Embryonic facial prominence (tissue), 1 donor: Measurements from ENCODE around the gene SMAP2.
"Not testable (repeated sequence)": the region's sequence is repeated elsewhere in the genome, so short reads cannot be mapped to it uniquely, and the experiment has no call there.

Source experiments
- DNase-seq: peaks from one replicate; pipeline ENCODE4 v3.0.0-alpha.2; 2016; ENCODE audit errors: extremely low spot score

The SMAP2 gene

GRCh38 chr1:40372658-40373322 is 737 bp upstream of the SMAP2 start:
- no peak for DNase-seq

DNA sequence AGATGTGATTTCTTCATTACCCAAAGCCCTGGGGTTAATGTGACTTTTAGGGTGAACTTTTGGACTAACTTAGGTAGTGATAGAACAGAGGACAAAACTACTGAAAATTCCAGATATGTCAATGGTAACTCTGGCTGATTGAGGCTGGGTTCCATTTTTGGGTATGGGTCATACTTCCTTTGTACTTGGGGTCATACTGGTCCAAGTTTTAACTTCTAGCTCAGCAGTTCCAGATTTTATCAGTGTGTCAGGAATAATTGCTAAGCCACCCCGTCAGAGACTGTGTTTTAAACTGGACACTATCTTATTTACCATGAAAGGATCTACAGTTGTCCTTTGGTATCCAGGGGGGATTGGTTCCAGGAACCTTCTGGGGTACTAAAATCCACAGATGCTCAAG is 4.0 kb downstream of the SMAP2 start:
- DNase-seq = no peak

DNA sequence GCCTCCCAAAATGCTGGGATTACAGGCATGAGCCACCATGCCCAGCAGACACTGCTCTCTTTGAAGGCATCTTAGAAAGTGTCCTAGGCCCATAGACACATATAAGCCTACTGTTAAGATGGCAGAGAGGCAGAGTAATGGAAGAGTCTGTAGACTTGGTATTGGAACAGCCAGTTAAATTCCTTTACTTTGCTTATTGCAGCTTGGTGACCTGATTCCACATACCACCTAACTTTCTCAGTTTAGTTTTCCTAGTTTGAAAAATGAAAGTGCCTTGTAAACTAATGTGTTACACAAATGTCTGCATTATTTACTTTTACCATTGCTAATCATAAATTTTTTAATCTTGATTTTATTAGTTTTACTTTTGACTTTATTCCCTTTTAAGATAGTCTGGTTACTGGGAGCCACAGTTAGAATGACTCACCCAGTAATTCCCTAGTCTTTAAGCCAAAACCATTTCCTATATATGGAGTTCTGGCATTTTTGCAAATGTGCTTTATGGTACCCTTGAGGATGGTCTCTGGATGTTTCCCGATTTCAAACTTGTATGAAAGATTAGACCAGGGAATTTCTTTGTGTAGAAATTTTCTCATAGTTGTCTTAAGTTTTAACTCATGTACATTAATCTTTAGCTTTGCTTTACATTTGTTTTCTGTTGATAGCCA is 6.4 kb downstream of the SMAP2 start:
- DNase-seq = no peak

DNA sequence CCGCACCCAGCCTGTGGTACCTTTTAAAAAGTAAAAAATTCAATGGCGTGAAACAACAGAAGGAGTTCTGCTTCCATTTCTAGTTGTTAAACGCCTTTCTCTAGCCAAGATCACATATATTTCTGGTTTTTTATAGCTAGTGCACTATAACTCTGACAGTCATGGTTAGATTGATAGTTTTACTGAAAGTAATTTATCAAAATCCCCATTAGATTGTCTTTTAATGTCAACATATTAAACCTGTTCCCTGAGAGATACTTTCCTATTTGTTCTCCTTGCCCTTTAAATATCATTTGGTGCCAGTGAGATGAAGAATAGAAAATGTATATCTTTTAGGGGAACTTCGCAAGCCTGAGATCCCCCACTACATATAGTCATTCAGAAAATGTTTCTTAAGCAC is 7.3 kb downstream of the SMAP2 start:
- DNase-seq = no peak

DNA sequence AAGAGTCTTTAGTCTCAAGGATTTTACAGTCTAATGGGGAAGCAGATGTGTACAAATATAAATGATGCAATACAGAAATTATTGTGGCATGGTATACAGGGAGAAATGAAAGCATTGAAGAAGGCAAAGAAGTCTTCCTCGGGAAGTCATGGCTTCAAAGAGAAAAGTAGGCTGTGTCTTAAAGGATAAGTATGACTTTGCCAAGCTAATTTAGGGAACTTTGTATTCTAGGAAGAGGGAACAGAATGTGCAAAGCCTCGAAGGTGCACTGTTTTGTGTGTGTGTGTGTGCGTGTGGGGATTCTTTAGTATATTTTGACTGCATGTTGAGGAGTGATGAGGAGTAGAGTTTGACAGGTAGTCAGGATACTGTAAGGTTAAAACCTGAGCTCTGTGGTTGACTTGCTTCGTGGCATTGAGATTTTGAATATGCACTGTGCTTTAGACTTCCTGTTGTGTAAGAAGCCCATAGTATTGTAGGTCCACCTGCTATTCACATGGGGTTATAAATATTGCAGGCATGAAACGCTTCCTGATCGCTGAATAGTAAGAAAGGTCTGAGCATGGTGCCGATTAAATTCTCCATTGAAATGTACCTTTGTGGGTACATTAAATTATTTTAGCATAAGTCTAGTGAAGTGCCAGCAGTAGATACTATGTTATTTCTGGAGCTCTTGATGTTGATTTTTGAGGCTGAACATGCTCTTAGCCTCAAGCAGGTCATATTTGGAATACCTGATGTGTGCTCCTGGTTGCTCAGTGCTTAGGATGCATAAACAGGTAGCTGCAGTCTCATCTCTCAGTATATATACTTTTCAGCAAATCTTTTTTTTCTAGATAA is 8.0 kb downstream of the SMAP2 start:
- DNase-seq = no peak

DNA sequence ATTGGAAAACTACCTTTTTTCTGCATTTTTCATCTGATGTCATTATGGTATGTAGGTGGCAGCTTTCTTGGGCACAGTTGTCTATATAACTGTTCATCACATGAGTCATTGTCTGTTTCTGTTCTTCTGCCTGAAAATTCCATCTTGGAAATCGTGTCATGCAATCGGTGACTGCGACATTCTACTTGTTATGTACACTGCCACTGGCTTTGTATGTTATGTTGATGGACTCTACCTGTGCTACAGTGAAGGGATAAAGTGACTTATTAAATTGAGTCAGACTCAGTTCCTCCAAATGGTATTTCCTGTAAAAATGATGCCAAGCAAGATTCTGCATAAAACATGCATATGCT is 8.6 kb downstream of the SMAP2 start:
- DNase-seq = no peak

- no peak for DNase-seq
Observed at GRCh38 chr1:40382601-40383000, 9.1 kb downstream of the SMAP2 start.

GRCh38 chr1:40383095-40383487 is 9.6 kb downstream of the SMAP2 start:
- no peak for DNase-seq

DNA sequence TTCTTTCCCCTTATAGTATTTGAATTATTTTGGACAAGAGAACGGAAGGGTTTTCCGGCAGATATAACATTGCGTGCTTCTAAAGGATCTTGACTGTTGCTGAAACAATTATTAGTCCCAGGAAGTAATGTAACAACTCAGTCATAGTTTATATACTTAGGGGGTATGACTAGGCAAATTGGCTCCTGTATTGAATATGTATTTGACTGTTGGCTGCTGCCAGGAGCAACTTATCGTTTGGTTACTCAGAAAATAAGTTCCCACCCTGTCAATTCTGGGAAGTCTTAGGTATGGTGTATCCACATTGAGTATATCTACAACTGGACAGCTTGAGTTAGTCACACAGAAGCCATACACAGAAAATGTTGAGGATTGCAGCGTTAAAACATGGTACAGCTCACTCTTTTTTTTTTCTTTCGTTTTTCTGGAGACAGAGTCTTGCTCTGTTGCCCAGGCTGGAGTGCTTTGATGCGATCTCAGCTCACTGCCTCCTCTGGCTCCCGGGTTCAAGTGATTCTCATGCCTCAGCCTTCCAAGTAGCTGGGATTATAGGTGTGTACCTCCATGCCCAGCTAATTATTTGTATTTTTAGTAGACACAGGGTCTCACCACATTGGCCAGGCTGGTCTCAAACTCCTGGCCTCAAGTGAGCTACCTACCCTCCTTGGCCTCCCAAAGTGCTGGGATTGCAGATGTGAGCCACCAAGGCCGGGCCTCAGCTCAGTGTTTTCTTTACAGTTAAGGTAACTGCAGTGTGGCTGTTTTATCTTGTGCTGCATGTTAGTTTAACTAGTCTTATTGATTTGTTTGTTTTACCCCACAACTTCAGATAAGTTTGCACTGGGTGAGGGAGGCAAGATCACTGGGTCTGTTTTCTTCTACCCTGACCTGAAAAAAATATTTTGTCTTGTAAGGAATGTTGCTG is 10.2 kb downstream of the SMAP2 start:
- no peak for DNase-seq

GRCh38 chr1:40384413-40384762 is 10.9 kb downstream of the SMAP2 start:
- no peak for DNase-seq

DNA sequence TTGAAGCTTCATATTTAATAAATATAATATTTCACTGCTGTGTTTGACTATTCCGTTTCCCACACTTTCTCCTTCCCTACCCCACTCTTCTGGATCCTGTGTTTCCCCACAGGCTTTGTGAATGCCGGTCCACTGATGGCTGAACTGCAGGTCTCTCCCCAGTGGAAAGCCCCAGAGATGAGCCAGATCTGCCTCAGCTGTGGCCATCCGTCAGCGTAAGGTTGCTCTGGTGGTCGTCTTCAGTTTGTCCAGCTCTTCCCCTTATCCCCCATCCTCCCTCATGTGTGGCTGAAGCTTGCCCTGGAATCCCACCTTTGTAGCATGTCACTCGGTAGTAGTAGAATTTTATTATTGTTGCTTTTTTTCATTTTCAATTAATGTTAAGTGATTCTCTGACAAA is 11.4 kb downstream of the SMAP2 start:
- no peak for DNase-seq

GRCh38 chr1:40385437-40386358 is 12.2 kb downstream of the SMAP2 start:
- no peak for DNase-seq

- no peak for DNase-seq
Observed at GRCh38 chr1:40386359-40386723, 12.8 kb downstream of the SMAP2 start.

GRCh38 chr1:40386796-40387195 is 13.3 kb downstream of the SMAP2 start:
- no peak for DNase-seq

DNA sequence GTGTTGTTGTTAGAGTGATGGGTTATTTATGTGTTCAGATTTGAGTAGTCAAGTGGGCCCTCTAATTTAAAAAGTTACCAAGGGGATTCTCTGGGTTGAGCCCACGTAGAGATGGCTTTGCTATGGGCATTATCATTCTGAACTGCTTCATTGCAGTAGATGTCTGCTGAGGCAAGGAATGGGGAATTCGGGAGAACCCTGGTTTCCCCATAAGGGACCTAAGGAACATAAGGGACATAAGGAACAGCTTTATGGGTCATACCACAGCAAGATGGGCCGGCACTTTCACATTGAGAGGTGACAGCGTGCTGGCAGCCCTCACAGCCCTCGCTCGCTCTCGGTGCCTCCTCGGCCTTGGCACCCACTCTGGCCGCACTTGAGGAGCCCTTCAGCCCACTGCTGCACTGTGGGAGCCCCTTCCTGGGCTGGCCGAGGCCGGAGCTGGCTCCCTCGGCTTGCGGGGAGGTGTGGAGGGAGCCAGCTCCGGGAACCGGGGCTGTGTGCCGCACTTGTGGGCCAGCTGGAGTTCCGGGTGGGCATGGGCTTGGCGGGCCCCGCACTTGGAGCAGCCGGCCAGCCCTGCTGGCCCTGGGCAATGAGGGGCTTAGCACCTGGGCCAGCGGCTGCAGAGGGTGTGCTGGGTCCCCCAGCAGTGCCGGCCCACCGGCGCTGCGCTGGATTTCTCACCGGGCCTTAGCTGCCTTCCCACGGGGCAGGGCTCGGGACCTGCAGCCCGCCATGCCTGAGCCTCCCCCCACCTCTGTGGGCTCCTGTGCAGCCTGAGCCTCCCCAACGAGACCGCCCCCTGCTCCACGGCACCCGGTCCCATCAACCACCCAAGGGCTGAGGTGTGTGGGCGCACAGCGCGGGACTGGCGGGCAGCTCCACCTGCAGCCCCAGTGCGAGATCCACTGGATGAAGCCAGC is 14.1 kb downstream of the SMAP2 start:
- not testable (repeated sequence) for DNase-seq

- DNase-seq = not testable (repeated sequence)
Observed at GRCh38 chr1:40388456-40389321, 15.2 kb downstream of the SMAP2 start.

DNA sequence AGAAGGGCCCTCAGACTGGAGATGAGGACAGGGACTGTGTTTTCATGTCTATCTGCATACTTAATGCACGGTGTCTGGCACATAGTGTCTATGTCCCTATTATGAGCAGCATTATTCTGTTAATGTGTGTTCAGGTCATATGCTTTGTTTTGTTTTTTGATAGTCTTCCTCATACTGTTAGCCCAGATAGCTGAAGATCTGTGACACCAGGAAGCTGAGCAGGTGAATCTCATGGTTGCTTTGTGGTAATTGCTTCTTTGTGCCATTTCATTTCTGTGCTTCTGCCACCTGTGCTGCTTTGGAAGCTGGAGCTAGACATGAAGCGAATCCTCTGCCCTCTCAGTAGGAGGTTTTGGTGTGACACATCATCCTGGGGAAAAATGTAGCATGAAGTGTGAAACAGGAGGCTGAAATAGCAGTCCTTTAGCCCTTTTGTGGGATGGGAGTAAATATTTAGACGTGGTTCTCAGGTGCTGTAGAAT is 15.8 kb downstream of the SMAP2 start:
- DNase-seq = no peak

- DNase-seq = no peak
Observed at GRCh38 chr1:40389871-40390560, 16.5 kb downstream of the SMAP2 start.
